Spleen (tissue), 11 donors: ENCODE measurements around the gene LIPK. TPM values are rescaled to one million over a fixed set of nuclear protein-coding genes. Genes with fewer than 3 reads are reported as not detected.

ENCODE experiments used
- DNase-seq: peaks from one replicate; pipeline ENCODE4 v3.0.0-alpha.2; 2020
- H3K27ac ChIP-seq, 8 donors: fragments of 200-600 bp; sonication (generic) in 7 of 8; 1 replicate in 4 of 8; 2 replicates in 4 of 8; pipeline versions ENCODE4 v1.5.0 to v1.8.0; 2016 to 2021; ENCODE audit warnings: inconsistent platforms in 4 of 8, mild to moderate bottlenecking in 4 of 8, moderate library complexity in 1 of 8
- H3K27me3 ChIP-seq, 7 donors: fragments of 200-600 bp; sonication (generic) in 6 of 7; replicated peaks in 1 of 7; 1 replicate in 4 of 7; 2 replicates in 3 of 7; pipeline versions ENCODE4 v1.5.0 to v1.8.0; 2016 to 2021; ENCODE audit warnings: inconsistent platforms in 3 of 7, mild to moderate bottlenecking in 1 of 7
- H3K36me3 ChIP-seq, 6 donors: fragments of 200-600 bp; sonication (generic) in 5 of 6; 1 replicate in 4 of 6; 2 replicates in 2 of 6; pipeline versions ENCODE4 v1.5.0 to v1.8.0; 2016 to 2021; ENCODE audit warnings: inconsistent platforms in 2 of 6
- H3K4me1 ChIP-seq, 6 donors: fragments of 200-600 bp; sonication (generic) in 5 of 6; 1 replicate in 3 of 6; 2 replicates in 3 of 6; pipeline versions ENCODE4 v1.5.0 to v1.8.0; 2016 to 2021; ENCODE audit warnings: inconsistent platforms in 3 of 6
- H3K4me3 ChIP-seq, 8 donors: fragments of 200-600 bp; sonication (generic) in 7 of 8; 1 replicate in 4 of 8; 2 replicates in 4 of 8; pipeline versions ENCODE4 v1.5.0 to v1.8.0; 2016 to 2021; ENCODE audit warnings: inconsistent platforms in 4 of 8, mild to moderate bottlenecking in 4 of 8, moderate library complexity in 2 of 8
- H3K9me3 ChIP-seq, 8 donors: fragments of 200-600 bp; sonication (generic) in 7 of 8; 1 replicate in 4 of 8; 2 replicates in 4 of 8; pipeline versions ENCODE4 v1.5.0 to v1.8.0; 2016 to 2021; ENCODE audit warnings: inconsistent platforms in 4 of 8
- CTCF ChIP-seq, 11 experiments: fragments of 200-600 bp in 7 of 11; fragments of 450-650 bp in 4 of 11; sonication (generic) in 4 of 11; IDR thresholded peaks in 8 of 11; conservative IDR thresholded peaks in 3 of 11; 1 replicate in 7 of 11; 2 replicates in 4 of 11; pipeline versions ENCODE4 v1.4.0 to v1.8.0; 2016 to 2021; ENCODE audit warnings: antibody characterized with exemption in 11 of 11, inconsistent platforms in 4 of 11, mild to moderate bottlenecking in 1 of 11
- POLR2A ChIP-seq, 3 donors: fragments of 450-650 bp; IDR thresholded peaks; one replicate each; pipeline ENCODE4 v1.5.1; 2017; ENCODE audit warnings: antibody characterized with exemption in 3 of 3, mild to moderate bottlenecking in 1 of 3
- POLR2AphosphoS5 ChIP-seq, 3 donors: sonication (generic); formaldehyde crosslinking; IDR thresholded peaks; one replicate each; pipeline ENCODE4 v1.5.1; 2017; ENCODE audit warnings: antibody characterized with exemption in 3 of 3
- WGBS, 5 donors: extraction: QIAGEN DNeasy Blood & Tissue Kit in 3 of 5; methylation state at CpG; one replicate each; pipeline versions ENCODE4 v1.1.5 to v1.1.7; 2013 to 2018; 5-methylcytosine and 5-hydroxymethylcytosine counted together
- intact Hi-C: fragments of 100-400 bp; cut with DNase I; formaldehyde crosslinking; loops from one replicate; pipeline ENCODE4 v1.15.0; 2023; ENCODE audit warnings: low total_unique reads
- polyA plus RNA-seq, 3 donors: library from polyadenylated mRNA; stranded (reverse); fragments of 200-250 nt; gene quantifications; one replicate each; pipeline ENCODE4 v1.2.1, GENCODE V29; 2013
- total RNA-seq, 7 donors: library from RNA; depleted of rRNA in 3 of 7; stranded (reverse); fragments of >200 nt in 3 of 7; fragmentation: NEBNext Ultra II Directional in 4 of 7; extraction: Animal tissue kit (Norgen Biotek cat#: 25700) in 4 of 7; gene quantifications; one replicate each; pipeline versions ENCODE4 v1.1.0 to v1.2.1, GENCODE V29; 2016 to 2021
- donor health status: healthy with polysubstance abuse.
- donor health status: DM: no; HTN: no; CAD: no; lungs with moderate emphysema.
- donor health status: DM: no; HTN: no; CAD: no.
- donor health status: Bipolar disorder and iron deficiency.
- donor health status: healthy.
- donor health status: DM: no; HTN: no; CAD: no.
- donor health status: DM: yes; HTN: yes; CAD: no.

The LIPK gene
- total and polyA plus RNA-seq, 10 donors: not detected

- DNase-seq: no peak
- Histone ChIP-seq H3K36me3 (no peaks in the 10 kb centered on the region), H3K4me3 (no peak overlapping the region), H3K4me1 (no peaks in the 10 kb centered on the region), H3K27me3 (no peaks in the 10 kb centered on the region), H3K9me3 (no peaks in the 10 kb centered on the region), H3K27ac (no peak overlapping the region)
- WGBS, 5 donors: 73 to 97% (median 91%) methylated on average over 3 of the region's 3 CpGs
- intact Hi-C loops: loop anchor here (10.0 kb wide), 1 partner anchor 87 kb away; no protein-coding TSS in a partner anchor
- TF ChIP-seq CTCF (IDR thresholded peaks at IDR 0.05 in 8 of 11, conservative IDR thresholded peaks at IDR 0.05 in 3 of 11) (no peak), POLR2A (IDR thresholded peaks at IDR 0.05) (no peak), POLR2AphosphoS5 (IDR thresholded peaks at IDR 0.05) (no peak)
Observed at GRCh38 chr10:88782222-88782621, 76.2 kb downstream of the LIPK start.

- TF ChIP-seq POLR2AphosphoS5 (IDR thresholded peaks at IDR 0.05) (no peak), CTCF (IDR thresholded peaks at IDR 0.05 in 8 of 11, conservative IDR thresholded peaks at IDR 0.05 in 3 of 11) (no peak), POLR2A (IDR thresholded peaks at IDR 0.05) (no peak)
- WGBS, 5 donors: 39 to 52% (median 46%) methylated on average over 3 of the region's 3 CpGs
- no peaks in the 10 kb centered on the region for H3K9me3 ChIP-seq
Observed at GRCh38 chr10:88783724-88784123, 77.7 kb downstream of the LIPK start.

GRCh38 chr10:88786032-88786770, 80.2 kb downstream of the LIPK start:
- H3K27me3 ChIP-seq: no peaks in the 10 kb centered on the region
- H3K27ac ChIP-seq: no peak overlapping the region
- WGBS, 5 donors: 88 to 95% (median 93%) methylated on average over 10 of the region's 10 CpGs

More at GRCh38 chr10:88783724-88784123, 77.7 kb downstream of the LIPK start:
- H3K27me3 ChIP-seq: no peaks in the 10 kb centered on the region
- H3K36me3 ChIP-seq: no peaks in the 10 kb centered on the region
- no peak for DNase-seq
- no peak overlapping the region for H3K4me3 ChIP-seq
- no peaks in the 10 kb centered on the region for H3K4me1 ChIP-seq
- intact Hi-C loops: loop anchor here (10.0 kb wide), 1 partner anchor 89 kb away; no protein-coding TSS in a partner anchor
- no peak overlapping the region for H3K27ac ChIP-seq

More at GRCh38 chr10:88786032-88786770, 80.2 kb downstream of the LIPK start:
- intact Hi-C loops: loop anchor here (10.0 kb wide), 1 partner anchor 91 kb away; no protein-coding TSS in a partner anchor
- Histone ChIP-seq H3K9me3 (no peaks in the 10 kb centered on the region), H3K36me3 (no peaks in the 10 kb centered on the region), H3K4me3 (no peak overlapping the region), H3K4me1 (no peaks in the 10 kb centered on the region)
- TF ChIP-seq CTCF (IDR thresholded peaks at IDR 0.05 in 8 of 11, conservative IDR thresholded peaks at IDR 0.05 in 3 of 11): no peak
- no peak for TF ChIP-seq POLR2AphosphoS5 (IDR thresholded peaks at IDR 0.05)
- no peak for TF ChIP-seq POLR2A (IDR thresholded peaks at IDR 0.05)
- no peak for DNase-seq
